GM18868 (cell line): ENCODE data around the gene SNX19.
A peak's percentile ranks its signal among the peaks of the same experiment; 100 is the strongest.
"Not testable (repeated sequence)": the region's sequence is repeated elsewhere in the genome, so short reads cannot be mapped to it uniquely, and the experiment has no call there.

Experiments
- ATAC-seq: cut with Tn5 transposase; IDR thresholded peaks from one replicate; pipeline ENCODE4 v1.9.1; 2021; ENCODE audit warnings: mild to moderate bottlenecking, moderate library complexity; ENCODE audit not compliant: unreplicated experiment

The SNX19 gene, protein sequence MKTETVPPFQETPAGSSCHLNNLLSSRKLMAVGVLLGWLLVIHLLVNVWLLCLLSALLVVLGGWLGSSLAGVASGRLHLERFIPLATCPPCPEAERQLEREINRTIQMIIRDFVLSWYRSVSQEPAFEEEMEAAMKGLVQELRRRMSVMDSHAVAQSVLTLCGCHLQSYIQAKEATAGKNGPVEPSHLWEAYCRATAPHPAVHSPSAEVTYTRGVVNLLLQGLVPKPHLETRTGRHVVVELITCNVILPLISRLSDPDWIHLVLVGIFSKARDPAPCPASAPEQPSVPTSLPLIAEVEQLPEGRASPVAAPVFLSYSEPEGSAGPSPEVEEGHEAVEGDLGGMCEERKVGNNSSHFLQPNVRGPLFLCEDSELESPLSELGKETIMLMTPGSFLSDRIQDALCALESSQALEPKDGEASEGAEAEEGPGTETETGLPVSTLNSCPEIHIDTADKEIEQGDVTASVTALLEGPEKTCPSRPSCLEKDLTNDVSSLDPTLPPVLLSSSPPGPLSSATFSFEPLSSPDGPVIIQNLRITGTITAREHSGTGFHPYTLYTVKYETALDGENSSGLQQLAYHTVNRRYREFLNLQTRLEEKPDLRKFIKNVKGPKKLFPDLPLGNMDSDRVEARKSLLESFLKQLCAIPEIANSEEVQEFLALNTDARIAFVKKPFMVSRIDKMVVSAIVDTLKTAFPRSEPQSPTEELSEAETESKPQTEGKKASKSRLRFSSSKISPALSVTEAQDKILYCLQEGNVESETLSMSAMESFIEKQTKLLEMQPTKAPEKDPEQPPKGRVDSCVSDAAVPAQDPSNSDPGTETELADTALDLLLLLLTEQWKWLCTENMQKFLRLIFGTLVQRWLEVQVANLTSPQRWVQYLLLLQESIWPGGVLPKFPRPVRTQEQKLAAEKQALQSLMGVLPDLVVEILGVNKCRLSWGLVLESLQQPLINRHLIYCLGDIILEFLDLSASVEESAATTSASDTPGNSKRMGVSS

DNA sequence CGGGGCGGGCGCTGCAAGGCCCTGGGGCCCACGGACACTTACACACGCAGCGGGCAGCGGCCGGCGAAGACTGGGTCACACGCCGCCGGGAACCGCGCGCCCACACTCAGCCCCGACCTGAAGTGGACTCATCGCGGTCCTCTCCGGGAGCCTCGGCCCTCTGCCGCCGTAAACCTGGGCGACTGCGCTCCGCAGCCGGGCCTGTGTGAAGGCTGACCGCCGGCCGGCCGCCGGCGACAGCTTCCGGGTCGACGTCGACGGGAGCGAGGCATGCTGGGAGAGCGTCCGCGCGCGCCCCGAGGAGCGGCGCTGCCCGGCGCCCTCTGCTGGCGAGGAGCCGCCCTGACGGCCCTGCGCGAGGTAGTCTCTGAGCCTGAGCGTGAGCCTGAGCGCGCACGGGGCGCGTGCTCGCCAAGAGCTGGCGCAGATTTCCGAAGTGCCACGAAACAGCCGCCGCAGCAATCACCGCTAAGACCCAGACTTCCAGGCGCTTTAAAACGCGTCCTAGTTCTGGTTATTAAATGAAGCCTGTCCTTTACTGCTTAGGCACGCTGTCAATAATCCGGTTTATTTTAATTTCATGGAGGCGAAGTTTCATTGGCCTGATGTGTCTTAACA is at the start of gene SNX19:
Gene SNX19, minus strand, starts transcription at position 242 of the 618 bp plus-strand sequence. CDS start 540 bp downstream, outside the sequence.
- peak; percentile 99 for ATAC-seq

DNA sequence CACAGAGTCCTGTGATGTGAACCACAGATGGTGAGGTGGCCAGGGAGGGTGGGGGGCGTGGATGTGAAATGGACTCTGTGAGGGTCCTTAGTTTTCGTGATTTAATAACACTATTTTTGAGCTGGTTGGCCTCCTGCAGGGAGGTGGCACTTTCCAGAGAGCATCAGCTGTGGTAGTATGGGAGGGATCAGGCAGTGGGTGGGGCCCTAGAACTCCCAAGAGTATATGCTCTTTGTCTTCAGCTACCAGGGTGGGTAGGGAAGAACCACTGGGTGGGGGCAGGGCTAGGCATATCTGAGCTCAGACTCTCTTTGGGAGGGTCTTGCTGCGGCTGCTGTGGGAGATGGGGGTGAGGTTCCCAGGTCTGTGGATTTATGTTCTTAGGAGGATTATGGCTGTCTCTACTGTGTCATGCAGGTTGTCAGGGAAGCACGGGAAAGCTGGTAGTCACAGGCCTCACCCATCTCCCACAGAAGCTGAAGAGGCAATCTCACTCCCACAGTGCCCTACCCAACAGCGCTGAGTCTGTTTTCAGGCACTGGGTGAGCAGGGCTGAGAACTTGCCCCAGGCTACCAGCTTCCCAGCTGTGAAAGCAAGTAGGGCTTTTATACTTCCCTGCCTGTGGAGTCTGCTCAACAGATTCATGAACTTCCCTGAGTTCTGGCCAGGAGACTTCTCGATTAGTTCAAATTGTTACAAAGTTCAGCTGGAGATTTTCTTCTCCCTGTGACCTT is 47.9 kb upstream of the SNX19 start:
- no peak for ATAC-seq

DNA sequence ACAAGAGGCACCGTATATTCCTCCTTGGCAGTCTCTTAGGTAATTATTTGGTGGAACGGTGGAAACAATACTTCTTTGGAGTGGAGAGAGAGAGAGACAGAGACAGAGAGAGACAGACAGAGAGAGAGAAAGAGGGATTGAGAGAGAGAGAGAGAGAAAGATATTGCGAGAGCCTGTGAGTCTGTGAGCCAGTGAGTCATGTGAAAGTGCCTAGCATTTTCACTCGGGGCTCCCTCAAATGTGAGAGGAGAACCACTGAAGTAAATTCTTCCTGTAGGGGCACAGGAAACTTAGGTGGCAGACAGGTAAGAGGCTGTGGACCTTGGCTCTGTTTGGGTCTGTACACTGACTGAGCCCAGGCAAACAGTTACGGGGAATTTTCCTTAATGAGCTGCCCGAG is 31.6 kb upstream of the SNX19 start:
- ATAC-seq, result no peak

DNA sequence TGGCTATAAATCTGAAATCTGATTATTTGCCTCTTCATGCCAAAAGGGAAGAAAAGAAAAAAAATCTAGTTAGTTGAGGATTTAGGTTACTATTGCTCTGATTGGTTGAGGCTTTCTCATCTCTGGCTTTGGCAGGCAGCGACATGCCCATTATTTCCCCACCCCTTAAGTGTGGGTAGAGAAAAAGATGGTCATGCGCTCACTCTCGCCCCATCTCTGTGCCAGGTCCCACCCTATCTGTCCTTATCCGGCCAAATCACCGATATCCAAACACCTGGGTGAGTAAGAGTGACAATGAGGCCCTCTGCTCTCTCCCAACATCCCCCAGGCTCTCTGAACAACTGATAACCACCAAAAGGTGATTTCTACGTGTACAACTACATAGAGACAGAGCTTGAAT is 31.2 kb upstream of the SNX19 start:
- ATAC-seq, result no peak

DNA sequence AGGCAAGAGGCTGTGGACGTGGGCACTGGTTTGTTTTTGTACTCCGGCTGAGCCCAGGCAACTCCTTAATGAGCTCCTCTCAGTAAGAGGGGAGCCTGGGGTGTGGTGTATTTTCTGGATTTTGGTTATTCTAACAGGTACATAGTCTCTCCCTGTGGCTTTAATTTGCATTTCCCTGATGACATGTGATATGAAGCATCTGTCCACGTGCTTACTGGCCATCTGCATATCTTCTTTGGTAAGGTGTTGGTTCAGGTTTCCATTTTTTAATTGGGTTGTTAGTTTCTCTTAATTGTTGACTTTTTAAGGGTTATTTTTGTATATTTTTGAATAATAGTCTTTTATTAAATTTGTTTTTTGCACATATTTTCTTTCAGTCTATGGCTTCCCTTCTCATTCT is 30.8 kb upstream of the SNX19 start:
- no peak for ATAC-seq

DNA sequence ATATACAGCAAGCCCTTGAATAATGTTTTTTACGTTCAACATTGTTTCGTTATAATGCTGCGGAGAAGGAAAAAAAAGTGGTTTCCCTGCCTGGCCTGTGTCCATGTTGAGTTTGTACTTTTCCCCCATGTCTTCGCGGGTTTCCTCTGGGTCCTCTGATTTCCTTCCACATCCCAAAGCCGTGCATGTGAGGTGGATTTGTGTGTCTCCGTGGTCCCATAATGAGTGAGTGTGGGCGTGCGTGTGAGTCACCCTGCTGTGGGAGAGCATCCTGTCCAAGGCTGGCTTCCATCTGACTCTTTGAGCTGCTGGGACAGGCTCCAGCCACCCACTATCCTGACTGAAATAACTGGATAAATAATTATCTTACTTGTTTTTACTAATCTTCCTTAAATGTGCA is 29.6 kb upstream of the SNX19 start:
- no peak for ATAC-seq

DNA sequence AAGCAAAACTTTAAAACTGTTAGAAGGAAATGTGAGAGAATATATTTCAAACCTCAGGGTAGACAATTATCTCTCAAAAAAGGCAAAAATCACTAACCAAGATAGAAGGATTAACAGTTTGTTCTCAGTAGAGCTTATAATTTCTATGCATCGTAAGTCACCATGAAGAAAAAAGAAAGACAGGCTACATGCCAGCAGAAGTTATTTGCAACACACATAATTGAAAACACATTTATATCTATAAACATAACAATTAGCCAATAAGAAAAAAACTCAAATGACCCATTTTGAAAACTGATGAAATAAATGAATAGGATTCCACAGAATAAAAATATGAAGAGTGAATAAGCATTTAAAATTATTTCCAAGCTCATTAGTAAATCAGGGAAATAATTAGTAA is 24.4 kb upstream of the SNX19 start:
- no peak for ATAC-seq

DNA sequence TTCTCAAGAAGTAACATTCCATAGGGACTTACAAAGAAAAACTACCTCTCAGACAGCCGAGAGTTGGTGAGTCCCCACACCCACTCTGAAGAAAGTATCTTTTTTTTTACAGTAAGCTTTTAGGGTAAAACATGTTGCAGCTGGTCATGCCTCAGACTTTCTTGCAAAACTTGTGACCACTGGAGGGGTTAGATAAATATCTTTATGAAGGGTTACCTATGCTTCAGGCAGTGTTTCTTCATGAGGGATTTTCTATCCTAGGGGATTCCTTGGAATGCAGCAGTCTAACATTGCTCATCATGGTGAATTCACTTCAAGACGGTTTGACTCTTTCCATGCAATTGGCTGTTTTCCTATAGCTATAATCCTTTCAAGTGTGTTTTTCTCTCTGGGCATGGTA is 20.8 kb upstream of the SNX19 start:
- no peak for ATAC-seq

DNA sequence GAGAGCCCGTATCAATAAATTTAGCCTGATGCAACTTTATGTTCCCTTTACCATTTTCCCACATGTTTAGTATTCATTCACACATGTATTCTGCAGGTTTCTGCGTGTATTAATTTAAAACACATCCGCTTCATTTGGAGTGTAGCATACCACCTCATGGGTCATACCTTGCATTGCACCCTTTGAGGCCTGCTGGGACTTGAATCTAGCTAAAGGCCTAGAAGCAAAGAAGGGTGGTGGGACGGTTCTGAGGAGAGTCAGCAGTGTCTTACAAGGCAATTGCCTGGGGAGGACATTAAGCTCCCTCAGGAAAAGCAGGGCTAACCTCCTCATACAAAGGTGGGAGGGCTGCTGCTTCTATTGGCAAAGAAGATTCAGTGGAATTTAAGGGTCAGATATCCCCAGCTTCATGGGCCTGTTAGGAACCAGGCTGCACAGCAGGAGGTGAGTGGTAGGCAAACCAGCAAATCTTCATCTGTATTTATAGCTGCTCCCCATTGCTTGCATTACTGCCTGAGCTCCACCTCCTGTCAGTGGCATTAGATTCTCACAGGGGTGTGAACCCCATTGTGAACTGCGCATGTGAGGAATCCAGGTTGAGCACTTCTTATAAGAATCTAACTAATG is 15.9 kb upstream of the SNX19 start:
- ATAC-seq, result no peak

DNA sequence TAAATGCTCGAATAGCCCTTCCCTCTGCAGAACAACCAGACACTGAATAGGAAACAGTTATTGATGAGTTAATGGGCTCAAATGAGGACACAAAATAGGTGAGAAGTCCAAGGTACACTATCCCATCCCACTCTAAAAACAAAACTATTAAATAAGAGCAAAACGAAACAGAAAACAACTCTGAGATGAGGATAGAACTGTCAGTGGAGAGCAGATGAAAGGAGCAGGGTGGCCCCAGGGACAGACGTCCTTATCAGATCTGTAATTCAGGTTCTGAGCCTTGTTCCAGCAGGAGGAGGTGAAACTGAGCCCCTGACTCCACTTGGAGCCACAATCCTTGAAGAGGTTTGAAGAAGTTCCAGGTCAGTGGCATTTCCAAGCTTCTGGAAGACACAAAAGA is 8.5 kb upstream of the SNX19 start:
- ATAC-seq, result no peak

DNA sequence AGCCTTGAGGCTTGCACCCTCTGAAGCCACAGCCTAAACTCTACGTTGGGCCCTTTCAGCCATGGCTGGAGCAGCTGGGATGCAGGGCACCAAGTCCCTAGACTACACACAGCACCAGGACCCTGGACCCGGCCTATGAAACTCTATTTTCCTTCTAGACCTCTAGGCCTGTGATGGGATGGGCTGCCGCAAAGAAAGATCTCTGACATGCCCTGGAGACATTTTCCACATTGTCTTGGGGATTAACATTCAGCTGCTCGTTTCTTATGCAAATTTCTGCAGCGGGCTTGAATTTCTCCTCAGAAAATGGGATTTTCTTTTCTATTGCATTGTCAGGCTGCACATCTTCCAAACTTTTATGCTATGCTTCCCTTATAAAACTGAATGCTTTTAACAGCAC is 4.3 kb upstream of the SNX19 start:
- ATAC-seq, result not testable (repeated sequence)

DNA sequence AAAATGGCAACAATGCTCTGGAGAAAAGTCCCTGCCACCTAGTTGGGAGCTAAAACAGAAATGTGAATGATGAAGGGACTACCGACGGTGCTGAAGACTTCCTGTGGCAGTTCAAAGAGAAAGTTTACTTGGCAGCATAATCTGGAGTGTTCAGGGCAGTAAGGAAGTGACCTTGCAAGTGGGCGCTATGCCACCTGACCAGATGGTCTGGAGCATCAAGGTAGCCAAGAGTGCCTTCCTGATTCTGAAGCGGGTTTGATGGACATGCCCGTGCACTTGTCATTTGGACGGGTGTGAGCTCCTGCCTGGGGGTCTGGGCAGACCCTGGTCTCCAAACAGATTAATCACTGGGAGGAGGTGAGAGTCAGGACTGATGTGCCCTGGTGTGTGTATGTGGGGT is 1.8 kb upstream of the SNX19 start:
- no peak for ATAC-seq

DNA sequence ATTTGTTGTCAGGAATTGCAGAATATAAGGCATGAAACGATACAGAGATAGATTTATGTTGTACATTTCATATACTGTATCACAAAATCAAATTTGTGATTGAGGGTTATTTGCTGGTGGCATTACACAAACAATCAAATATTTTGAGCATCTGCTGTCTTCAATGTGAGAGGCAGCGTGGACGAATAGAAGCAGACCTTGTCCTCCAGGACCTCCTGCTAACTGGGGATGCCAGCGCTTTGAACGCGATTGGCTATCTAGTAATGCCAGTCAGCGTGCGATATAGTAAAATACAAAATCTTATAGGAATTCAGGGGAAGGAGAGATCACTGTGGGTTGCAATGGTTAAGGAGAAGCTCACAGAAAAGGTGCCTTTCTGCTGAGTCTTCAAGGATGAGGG is 631 bp upstream of the SNX19 start:
- no peak for ATAC-seq

DNA sequence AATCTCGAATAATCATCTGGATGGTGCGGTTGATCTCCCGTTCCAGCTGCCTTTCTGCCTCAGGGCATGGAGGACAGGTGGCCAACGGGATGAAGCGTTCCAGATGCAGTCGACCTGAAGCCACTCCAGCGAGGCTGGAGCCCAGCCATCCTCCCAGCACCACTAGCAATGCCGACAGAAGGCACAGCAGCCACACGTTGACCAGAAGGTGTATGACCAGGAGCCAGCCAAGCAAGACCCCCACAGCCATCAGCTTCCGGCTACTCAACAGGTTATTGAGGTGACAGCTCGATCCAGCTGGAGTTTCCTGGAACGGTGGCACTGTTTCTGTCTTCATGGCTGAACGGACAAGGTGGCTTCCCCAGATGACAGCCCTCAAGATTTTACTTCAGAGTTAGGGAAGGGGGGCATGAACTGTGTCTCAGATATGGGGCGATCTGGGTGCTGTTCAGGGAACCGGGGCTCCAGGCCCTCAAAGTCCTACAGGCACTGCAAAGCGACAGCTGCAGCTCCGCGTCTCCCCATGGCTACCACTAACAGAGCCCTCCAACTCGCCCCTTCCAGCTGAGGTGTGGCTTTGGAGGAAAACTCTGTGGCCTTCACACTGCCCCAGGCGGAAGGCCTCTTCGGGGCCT is 559 bp downstream of the SNX19 start:
- ATAC-seq, result peak; percentile 27

DNA sequence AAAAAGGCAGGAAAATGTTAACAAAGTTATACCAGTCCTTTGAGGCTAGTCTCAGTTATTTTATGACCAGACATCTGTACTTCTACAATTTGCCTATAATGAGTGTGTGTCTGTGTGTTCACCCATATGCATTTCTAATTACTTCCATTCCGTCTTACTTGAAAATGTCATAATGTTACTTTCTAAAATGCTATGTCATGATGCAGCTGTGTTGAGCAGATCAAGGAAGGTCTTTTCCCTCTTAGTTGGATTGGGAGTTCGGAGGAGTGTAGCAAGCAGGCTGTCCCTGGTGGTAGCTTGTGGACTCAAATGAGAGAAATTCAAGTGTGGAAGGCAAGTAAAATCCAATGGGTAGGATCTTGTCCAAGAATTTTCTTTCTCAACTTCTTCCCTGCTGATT is 3.0 kb downstream of the SNX19 start:
- no peak for ATAC-seq

DNA sequence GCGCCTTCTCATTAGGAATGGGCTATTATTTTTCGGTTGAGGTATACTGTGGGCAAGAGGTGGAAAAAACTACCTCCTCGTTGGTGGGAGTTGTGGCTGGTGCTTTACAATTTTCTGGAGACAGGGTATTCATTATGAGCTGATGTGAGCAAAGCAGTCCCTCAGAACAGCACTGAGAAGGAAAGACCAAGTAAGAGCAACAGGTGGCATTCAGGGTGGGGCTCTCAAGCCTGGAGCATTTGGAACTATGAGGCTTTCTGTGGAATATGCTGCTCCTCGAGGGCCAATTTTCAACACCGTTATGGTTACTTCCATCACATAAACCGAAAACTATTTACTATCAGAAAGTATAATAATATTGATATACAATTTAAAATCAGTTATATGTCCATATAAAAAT is 3.7 kb downstream of the SNX19 start:
- ATAC-seq, result no peak

DNA sequence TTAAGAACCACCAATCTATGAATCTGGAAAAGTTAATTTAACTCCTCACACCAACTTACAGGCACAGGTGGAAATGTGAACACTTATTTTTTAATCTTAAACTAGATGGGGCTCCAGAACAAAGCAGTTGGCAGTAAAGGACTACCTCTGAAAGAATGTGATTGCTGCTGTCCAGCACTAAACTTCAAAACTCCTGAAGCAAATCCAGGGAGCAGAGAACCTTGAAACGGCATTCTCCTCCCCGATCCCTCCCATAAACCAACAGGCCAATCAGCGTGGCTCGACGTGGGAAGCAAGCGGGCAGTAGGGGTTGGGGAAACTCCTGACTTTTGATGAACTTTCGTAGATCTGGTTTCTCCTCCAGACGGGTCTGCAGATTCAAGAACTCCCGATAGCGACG is 5.0 kb downstream of the SNX19 start:
- no peak for ATAC-seq

DNA sequence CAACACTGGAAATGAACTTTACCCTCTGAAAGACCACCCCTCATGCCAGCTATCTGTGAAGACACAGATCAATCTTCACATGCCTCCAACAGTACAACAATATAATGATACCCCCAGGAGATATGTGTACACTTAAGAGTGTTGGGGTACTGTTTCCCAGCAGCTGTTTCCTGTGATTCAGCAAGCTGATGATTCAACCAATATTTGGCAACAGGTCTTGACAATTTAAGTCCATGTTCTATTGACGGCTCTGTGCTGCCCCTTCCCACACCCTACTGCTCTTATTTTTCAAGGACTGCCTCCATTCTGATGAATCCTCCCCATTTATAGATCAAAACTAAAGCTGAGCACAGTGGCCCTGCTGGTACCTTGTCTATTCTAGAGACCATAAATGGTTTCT is 6.6 kb downstream of the SNX19 start:
- no peak for ATAC-seq

DNA sequence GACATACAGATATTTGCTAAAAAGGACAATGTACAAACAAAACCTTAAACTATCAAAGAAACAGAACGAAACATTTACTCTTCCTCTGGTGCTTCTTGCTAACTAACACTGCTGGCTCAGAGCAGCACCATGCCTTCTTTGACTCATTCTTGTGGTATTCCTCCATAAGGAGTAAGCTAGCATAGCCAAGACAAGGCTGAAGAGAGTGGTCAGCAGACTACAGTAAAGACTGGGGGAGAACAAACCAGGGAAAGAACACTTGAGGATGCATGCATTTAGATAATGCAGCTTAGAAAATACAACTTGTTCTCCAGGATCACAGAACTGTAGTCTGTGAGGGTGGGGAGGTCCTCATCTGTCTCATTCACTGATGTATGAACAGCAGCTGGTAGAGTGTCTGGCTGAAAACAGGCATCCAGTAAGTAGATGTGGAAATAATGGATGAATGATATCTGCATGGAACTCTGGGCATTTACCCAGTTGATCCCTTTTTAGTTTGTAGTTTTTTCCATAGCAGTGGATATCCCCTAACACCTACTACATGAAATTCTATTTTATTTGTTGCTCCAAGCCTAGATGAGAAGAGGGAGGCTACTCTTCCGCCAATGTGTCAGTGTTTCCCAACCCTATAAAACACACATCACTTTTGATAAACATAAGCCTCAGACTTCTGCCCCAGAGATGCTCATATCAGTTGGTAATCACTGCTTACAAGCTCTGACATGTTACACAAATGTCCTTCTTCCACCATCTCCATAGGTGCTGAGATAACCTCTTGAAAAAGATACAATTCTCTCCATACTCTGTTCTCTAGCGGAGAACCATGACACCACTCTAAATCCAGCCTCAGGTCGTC is 7.3 kb downstream of the SNX19 start:
- no peak for ATAC-seq
